Duodenal mucosa (tissue), 2 donors: ENCODE measurements around the gene GRID1.

ENCODE experiments used
- H3K27ac ChIP-seq: one replicate; pipeline ENCODE4 v1.7.0; 2013; ENCODE audit warnings: low read depth, low read length
- H3K27me3 ChIP-seq, 2 donors: one replicate each; pipeline ENCODE4 v1.7.0; 2013; ENCODE audit warnings: low read length in 2 of 2, control low read depth in 1 of 2; ENCODE audit not compliant: insufficient read depth in 2 of 2, control insufficient read depth in 1 of 2
- H3K36me3 ChIP-seq, 2 donors: one replicate each; pipeline ENCODE4 v1.7.0; 2013; ENCODE audit warnings: low read length in 2 of 2, control low read depth in 1 of 2; ENCODE audit not compliant: insufficient read depth in 2 of 2, control insufficient read depth in 1 of 2
- H3K4me1 ChIP-seq, 2 donors: one replicate each; pipeline ENCODE4 v1.7.0; 2013; ENCODE audit warnings: low read length in 2 of 2, control low read depth in 1 of 2; ENCODE audit not compliant: insufficient read depth in 2 of 2, control insufficient read depth in 1 of 2
- H3K4me3 ChIP-seq, 2 donors: one replicate each; pipeline ENCODE4 v1.7.0; 2013; ENCODE audit warnings: low read length in 2 of 2, low read depth in 1 of 2
- H3K9ac ChIP-seq, 2 donors: one replicate each; pipeline ENCODE4 v1.7.0; 2013; ENCODE audit warnings: low read length in 2 of 2, low read depth in 1 of 2
- H3K9me3 ChIP-seq, 2 donors: one replicate each; pipeline ENCODE4 v1.7.0; 2013; ENCODE audit warnings: low read length in 2 of 2, control low read depth in 1 of 2; ENCODE audit not compliant: control insufficient read depth in 1 of 2

Gene GRID1

GRCh38 chr10:85603151-85603940, 763.2 kb downstream of the GRID1 start:
- no peak overlapping the region for H3K4me3 ChIP-seq
- H3K9me3 ChIP-seq, result no peaks in the 10 kb centered on the region
- no peak overlapping the region for H3K9ac ChIP-seq
- no peak overlapping the region for H3K27ac ChIP-seq
- no peaks in the 10 kb centered on the region for H3K4me1 ChIP-seq
- H3K27me3 ChIP-seq, result no peaks in the 10 kb centered on the region
- no peaks in the 10 kb centered on the region for H3K36me3 ChIP-seq

- H3K27me3 ChIP-seq, result no peaks in the 10 kb centered on the region
- no peaks in the 10 kb centered on the region for H3K36me3 ChIP-seq
- no peak overlapping the region for H3K4me3 ChIP-seq
- no peaks in the 10 kb centered on the region for H3K9me3 ChIP-seq
- no peaks in the 10 kb centered on the region for H3K4me1 ChIP-seq
- H3K9ac ChIP-seq, result no peak overlapping the region
- no peak overlapping the region for H3K27ac ChIP-seq
Measured at GRCh38 chr10:85602713-85603112, 763.9 kb downstream of the GRID1 start.

GRCh38 chr10:85602306-85602705, 764.3 kb downstream of the GRID1 start:
- Histone ChIP-seq H3K4me1 (no peaks in the 10 kb centered on the region), H3K27ac (no peak overlapping the region), H3K9me3 (no peaks in the 10 kb centered on the region), H3K27me3 (no peaks in the 10 kb centered on the region), H3K36me3 (no peaks in the 10 kb centered on the region), H3K4me3 (no peak overlapping the region), H3K9ac (no peak overlapping the region)

GRCh38 chr10:85601526-85601925, 765.1 kb downstream of the GRID1 start:
- Histone ChIP-seq H3K27ac (no peak overlapping the region), H3K4me3 (no peak overlapping the region)

GRCh38 chr10:85600744-85601081, 765.9 kb downstream of the GRID1 start:
- Histone ChIP-seq H3K27me3 (no peaks in the 10 kb centered on the region), H3K36me3 (no peaks in the 10 kb centered on the region), H3K9ac (no peak overlapping the region), H3K27ac (no peak overlapping the region), H3K4me1 (no peaks in the 10 kb centered on the region), H3K9me3 (no peaks in the 10 kb centered on the region), H3K4me3 (no peak overlapping the region)

More at GRCh38 chr10:85601526-85601925, 765.1 kb downstream of the GRID1 start:
- no peaks in the 10 kb centered on the region for H3K36me3 ChIP-seq
- no peak overlapping the region for H3K9ac ChIP-seq
- H3K27me3 ChIP-seq, result no peaks in the 10 kb centered on the region
- no peaks in the 10 kb centered on the region for H3K9me3 ChIP-seq
- no peaks in the 10 kb centered on the region for H3K4me1 ChIP-seq

- H3K9me3 ChIP-seq, result no peaks in the 10 kb centered on the region
- no peaks in the 10 kb centered on the region for H3K4me1 ChIP-seq
- H3K9ac ChIP-seq, result no peak overlapping the region
- H3K27me3 ChIP-seq, result no peaks in the 10 kb centered on the region
- H3K4me3 ChIP-seq, result no peak overlapping the region
- no peaks in the 10 kb centered on the region for H3K36me3 ChIP-seq
- H3K27ac ChIP-seq, result no peak overlapping the region
Measured at GRCh38 chr10:85600026-85600743, 766.4 kb downstream of the GRID1 start.

- no peak overlapping the region for H3K9ac ChIP-seq
- H3K36me3 ChIP-seq, result no peaks in the 10 kb centered on the region
- no peaks in the 10 kb centered on the region for H3K4me1 ChIP-seq
- no peaks in the 10 kb centered on the region for H3K9me3 ChIP-seq
- no peak overlapping the region for H3K27ac ChIP-seq
- no peak overlapping the region for H3K4me3 ChIP-seq
- H3K27me3 ChIP-seq, result no peaks in the 10 kb centered on the region
Measured at GRCh38 chr10:85599081-85599480, 767.5 kb downstream of the GRID1 start.

- Histone ChIP-seq H3K9ac (no peak overlapping the region), H3K36me3 (no peaks in the 10 kb centered on the region), H3K4me3 (no peak overlapping the region), H3K27ac (no peak overlapping the region), H3K27me3 (no peaks in the 10 kb centered on the region), H3K4me1 (no peaks in the 10 kb centered on the region), H3K9me3 (no peaks in the 10 kb centered on the region)
Measured at GRCh38 chr10:85598646-85599045, 767.9 kb downstream of the GRID1 start.

GRCh38 chr10:85597006-85597405, 769.6 kb downstream of the GRID1 start:
- H3K36me3 ChIP-seq, result no peaks in the 10 kb centered on the region
- H3K4me1 ChIP-seq, result no peaks in the 10 kb centered on the region
- H3K4me3 ChIP-seq, result no peak overlapping the region
- no peak overlapping the region for H3K27ac ChIP-seq
- no peak overlapping the region for H3K9ac ChIP-seq
- no peaks in the 10 kb centered on the region for H3K27me3 ChIP-seq
- no peaks in the 10 kb centered on the region for H3K9me3 ChIP-seq

GRCh38 chr10:85596389-85596788, 770.2 kb downstream of the GRID1 start:
- no peaks in the 10 kb centered on the region for H3K27me3 ChIP-seq
- H3K4me3 ChIP-seq, result no peak overlapping the region
- H3K9ac ChIP-seq, result no peak overlapping the region
- H3K4me1 ChIP-seq, result no peaks in the 10 kb centered on the region
- H3K9me3 ChIP-seq, result no peaks in the 10 kb centered on the region
- H3K36me3 ChIP-seq, result no peaks in the 10 kb centered on the region
- no peak overlapping the region for H3K27ac ChIP-seq
